Left kidney (tissue), 2 donors: Measurements from ENCODE around the gene LIN28B. TPM values are rescaled to one million over a fixed set of nuclear protein-coding genes. Genes with fewer than 3 reads are reported as not detected.
"Not testable (repeated sequence)": the region's sequence is repeated elsewhere in the genome, so short reads cannot be mapped to it uniquely, and the experiment has no call there.

ENCODE experiments used
- DNase-seq: peaks from one replicate; pipeline ENCODE4 v3.0.0-alpha.2; 2013
- polyA plus RNA-seq: library from polyadenylated mRNA; unstranded; fragments of 120-200 nt; gene quantifications from one replicate; pipeline ENCODE4 v1.2.1, GENCODE V29; 2013; ENCODE audit not compliant: insufficient read length

The LIN28B gene
- polyA plus RNA-seq, 1 donor = 0.40 TPM

- DNase-seq = no peak
These were observed 110.4 kb downstream of the LIN28B start for GRCh38 chr6:105067329-105067728.

GRCh38 chr6:105068407-105068806 lies 111.5 kb downstream of the LIN28B start:
- DNase-seq = no peak

GRCh38 chr6:105069821-105070445 lies 113.0 kb downstream of the LIN28B start:
- no peak for DNase-seq

GRCh38 chr6:105072798-105073199 lies 115.9 kb downstream of the LIN28B start:
- no peak for DNase-seq

- no peak for DNase-seq
These were observed 118.3 kb downstream of the LIN28B start for GRCh38 chr6:105075210-105075609.

DNA sequence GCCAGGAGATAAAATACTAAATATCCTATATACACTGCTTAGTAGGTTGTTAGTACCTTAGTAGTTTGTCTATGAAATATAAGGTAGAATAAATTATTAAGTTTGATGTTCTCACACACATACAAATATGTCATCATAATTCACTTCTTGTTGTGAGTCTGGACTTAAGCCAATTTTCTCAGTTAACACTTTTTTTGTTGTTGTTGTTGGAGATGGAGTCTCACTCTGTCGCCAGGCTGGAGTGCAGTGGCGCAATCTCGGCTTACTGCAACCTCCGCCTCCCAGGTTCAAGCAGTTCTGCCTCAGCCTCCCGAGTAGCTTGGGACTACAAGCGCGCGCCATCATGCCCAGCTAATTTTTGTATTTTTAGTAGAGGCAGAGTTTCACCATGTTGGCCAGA lies 119.5 kb downstream of the LIN28B start:
- DNase-seq = not testable (repeated sequence)

DNA sequence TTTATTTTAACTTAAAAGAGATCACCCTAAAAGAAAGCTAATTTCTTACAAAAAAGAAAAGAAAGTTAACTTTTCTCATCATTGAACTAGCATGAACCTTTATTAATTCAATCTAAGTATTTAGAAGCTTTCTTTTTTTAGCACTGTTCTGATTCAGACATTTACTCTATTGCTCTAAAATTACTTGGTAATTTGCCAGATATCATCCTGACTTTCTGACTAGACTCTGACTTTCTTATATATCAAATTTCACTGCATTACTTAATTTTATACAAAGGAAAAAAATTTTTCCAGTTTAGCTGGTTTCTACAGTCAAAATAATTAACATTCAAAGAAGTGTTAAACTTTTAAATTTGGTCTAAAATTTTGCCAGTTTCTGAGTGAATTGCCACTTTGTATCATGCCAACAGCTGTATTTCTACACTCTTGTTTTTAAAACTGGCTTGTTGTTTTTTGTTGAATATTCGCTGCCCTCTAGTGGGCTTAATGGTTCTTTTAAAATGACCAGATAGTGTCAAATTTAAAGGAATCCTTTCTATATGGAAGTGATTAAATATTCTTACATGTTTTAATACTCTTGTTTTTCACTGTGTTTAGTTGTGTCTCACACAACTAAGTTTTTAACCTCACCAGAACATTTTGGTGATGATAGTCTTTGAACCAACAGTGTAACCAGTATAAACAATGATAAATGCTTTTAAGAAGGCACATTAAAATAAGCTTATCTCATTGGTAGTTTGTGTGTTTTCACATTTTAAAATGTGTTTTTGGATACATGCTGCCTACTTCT lies 120.9 kb downstream of the LIN28B start:
- peak; percentile 45 for DNase-seq

DNA sequence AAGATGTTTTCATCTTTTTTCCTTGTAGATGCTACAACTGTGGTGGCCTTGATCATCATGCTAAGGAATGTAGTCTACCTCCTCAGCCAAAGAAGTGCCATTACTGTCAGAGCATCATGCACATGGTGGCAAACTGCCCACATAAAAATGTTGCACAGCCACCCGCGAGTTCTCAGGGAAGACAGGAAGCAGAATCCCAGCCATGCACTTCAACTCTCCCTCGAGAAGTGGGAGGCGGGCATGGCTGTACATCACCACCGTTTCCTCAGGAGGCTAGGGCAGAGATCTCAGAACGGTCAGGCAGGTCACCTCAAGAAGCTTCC lies 121.4 kb downstream of the LIN28B start:
- DNase-seq = no peak

- DNase-seq = no peak
These were observed 123.4 kb downstream of the LIN28B start for GRCh38 chr6:105080279-105080678.

DNA sequence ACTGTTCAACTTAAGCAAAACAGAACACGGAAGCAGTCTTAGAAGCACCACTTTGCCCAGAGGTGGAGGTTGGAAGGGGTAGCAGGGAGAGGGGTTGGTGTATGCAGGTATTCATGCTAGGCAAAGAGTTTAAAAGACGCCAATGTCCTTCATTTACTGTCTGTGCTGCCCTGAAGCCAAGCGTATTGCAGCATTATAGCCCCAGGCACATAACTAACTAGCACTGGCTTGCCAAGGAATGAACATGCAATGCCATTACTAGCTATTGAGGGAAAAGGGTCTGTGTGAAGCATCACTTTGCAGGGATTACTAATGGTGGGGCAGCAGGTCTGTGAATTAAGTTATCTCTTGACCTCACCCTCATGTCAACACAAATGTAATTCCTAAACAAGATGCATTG lies 124.8 kb downstream of the LIN28B start:
- DNase-seq = not testable (repeated sequence)

DNA sequence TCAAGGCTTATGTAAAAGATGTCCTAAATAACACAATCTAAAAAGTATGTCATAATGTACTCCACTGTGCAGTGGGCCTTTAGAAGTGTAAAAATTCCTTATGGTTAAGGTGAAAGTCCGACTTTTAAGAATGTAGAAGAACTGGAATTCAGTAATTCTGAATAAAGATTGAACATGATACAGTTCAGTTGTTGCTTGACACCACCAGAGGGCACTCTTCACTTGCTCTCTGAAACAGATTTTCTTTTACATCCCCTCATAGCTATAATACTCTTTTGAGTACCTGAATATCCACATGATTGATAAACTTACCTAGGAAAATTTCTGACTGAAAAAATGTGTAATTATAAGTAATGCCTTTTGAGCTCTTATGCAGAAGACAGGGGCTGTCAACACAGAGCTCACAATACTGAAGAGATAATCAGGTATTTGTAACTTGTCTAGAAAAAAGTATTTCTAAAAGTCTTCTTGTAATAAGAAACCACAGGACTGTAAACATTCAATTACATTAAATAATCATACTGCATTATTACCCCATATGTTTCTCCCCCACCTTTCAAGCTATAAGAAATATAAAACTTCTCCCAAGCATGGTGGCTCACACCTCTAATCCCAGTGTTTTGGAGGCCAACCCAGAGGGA lies 130.8 kb downstream of the LIN28B start:
- DNase-seq = peak; percentile 49

- DNase-seq = no peak
These were observed 134.4 kb downstream of the LIN28B start for GRCh38 chr6:105091140-105091829.

DNA sequence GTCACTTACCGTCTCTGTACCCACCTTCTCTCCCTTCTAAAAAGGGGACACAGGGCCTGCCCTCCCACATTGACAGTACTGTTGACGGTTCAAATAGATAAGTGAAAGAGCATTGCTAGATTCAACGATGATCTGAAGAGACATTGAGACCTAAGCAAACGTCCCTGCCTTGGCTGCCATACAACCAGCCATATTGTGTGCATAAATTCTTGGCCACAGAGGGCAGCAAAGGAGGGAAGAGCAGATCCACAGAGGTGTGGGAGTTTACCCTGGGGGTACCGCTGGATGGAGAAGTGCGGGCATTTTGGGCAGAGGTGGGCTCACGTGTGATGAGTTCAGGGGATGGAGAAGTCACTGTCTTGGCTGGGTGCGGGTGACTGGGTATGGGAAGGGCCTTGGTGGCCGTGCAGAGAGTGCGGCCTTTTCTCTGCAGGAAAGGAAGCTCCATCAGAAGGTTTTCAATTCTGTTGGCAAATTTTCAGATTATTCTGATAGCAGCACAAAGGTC lies 137.3 kb downstream of the LIN28B start:
- DNase-seq = no peak

DNA sequence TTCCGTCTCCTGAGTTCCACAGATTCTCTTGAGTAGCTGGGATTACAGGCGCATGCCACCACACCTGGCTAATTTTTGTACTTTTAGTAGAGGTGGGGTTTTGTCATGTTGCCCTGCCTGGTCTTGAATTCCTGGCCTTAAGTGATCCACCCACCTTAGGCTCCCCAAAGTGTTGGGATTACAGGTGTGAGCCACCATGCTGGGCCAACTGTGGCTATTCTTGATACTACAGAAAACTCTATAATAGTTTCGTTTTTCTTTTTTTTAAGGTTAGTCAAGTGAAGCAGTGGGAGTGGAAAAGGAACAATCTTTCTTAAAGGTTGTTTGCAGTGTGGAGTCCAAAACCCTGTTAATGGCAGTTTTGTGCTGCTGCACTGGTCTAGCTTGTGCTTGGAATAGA lies 138.2 kb downstream of the LIN28B start:
- DNase-seq = no peak

DNA sequence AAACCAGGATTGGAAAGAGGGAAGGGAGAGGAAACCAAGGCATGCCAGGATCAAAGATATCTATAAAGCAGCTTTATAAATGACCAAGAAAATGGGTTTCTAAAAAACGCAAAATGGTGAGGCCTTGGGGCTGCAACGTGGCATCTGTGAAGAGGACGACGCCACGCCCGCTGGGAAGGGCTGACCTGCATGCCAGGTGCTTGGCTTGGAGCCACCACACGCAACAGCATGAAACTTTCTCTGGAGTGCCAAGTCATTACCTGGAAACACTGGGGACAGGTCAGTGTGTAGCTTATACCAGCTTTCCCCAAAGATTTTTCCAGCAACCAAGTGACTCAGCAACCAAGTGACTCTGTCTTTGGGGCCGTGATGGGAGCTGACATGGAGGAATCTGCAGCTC lies 140.4 kb downstream of the LIN28B start:
- no peak for DNase-seq

DNA sequence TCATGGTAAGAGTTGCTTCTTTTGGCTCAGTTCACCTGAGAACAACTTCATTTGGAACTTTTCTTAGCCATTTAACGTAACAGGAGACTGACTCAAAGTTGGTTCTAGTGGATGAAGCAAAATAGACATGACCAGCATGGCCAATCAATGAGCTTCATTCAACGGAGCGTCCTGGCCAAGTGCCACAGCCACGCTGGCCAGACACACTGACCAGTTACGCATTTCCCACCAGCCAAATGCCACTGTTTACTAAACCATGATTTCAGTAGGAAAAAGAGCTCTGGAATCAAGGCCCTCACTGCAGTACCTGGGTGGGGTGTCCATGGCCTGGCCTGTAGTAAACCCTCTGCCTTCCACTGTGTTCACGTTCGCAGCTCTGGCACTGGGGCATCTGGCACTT lies 142.5 kb downstream of the LIN28B start:
- no peak for DNase-seq

GRCh38 chr6:105102186-105102585 lies 145.3 kb downstream of the LIN28B start:
- DNase-seq = no peak

DNA sequence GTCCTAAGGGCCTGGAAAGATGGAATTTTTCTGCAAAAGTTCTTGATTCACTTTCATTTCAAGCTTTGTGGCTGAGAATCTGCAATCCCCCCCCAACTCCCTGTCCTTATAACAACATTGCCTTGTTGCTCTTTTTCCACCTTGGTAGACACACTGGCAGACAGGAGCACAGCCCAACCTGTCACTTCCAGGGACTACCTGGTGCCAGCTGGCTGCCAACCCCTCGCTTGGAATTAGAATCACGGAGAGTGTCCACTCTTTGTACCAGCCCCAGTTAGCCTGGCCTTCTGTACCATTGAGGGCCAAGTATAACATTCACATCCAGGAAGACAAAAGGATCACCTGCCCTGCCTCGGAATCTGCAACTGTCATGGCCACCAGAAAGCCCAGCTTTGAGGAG lies 148.2 kb downstream of the LIN28B start:
- DNase-seq = no peak

DNA sequence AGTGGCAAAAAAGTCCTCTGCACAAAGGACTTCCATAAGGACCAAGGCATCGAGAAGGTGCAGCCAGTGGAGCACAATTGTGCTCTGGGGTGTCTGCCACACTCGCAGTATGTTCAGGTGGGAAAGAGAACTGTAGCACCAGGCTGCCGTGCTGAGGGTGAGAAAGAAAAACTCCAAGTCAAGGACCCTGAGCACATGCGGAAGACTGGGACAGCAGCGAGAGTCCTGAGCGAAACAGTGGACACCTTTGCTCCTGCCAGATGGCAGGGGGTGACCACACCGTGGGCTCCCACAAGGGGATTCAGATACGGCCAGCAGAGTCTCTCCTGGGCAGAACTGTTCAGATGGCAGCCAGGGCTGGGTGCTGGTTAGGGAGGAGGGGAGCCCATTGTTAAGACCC lies 149.4 kb downstream of the LIN28B start:
- DNase-seq = no peak

DNA sequence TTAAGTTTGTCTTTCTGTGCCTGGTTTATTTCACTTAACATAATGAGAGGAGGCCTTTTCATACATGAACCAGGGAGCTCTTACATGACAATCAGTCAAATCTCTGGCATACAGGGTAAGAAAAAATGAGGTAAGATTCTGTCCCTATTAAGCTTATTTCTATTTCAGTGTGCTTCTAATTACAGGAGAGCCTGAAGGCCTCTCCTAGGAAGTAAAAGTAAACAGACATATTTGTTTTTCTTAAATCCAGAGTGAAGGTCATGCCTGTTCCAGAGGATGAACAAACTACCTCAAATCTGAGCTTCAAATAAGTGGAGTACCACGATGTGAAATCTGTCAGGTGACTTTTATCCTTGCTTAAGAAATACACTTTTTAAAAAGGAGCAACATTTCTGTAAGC lies 150.3 kb downstream of the LIN28B start:
- no peak for DNase-seq

DNA sequence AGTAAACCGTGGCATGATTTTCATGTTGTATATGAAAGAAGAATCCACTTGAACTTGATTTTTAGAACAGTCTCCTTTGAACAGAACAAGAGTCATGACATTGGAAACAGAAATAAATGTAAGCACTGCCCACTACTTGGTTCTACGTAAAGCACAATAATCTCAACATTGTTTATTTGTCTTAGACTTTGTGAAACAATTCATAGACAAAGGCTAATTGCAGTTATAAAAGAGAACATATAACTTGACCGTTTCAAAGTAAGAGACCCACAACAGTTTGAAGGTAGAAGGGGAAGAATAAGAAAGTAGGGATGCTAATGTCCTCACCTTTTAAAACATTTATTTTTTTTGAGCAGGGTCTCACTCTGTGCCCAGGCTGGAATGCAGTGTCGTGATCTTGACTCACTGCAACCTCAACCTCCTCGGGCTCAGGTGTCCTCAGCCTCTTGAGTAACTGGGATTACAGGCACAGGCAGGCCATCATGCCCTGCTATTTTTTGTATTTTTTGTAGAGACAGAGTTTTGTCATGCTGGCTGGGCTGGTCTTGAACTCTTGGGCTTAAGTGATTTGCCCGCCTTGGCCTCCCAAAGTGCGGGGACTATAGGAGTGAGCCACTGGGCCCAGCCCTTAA lies 151.8 kb downstream of the LIN28B start:
- DNase-seq = no peak
